ENCODE measurements around the gene MYO15A. TPM values are rescaled to one million over a fixed set of nuclear protein-coding genes. Genes with fewer than 3 reads are reported as not detected.

Gene MYO15A
- polyA plus RNA-seq, 3 donors, result 0.31 to 4.4 (median 0.56) TPM

DNA sequence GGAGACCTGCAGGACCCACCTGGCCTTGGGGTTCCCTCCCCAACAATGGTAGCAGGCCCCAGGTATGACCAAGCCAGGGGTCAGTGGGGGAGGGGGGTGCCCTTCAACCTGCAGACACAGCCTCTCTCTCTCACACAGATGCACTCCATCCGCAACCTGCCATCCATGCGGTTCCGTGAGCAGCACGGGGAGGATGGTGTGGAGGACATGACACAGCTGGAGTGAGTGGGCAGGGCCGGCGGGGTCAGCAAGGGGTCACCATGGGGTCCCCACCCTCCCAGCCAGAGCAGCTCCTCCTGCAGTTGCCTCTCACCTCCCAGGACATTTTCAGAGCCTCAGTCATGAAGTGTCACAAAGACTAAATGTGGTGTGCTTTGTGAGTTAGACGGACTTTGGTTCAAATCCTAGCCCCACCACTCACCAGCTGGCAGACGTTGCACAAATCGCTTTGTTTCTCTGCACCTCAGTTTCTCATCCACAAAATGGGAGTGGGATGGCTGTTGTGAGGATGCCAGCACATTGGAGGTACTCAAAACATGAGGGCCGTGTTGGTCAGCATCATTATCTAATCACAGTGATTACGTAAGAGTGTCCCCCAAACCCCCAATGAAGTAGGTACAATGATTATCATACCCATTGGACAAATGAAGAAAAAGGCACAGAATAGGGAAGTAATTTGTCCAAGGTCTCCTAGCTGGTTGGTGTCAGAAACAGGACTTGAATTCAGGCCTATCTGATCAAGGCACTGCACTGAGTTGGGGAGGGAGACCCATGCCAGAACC lies 16.0 kb downstream of the MYO15A start:
- no peak overlapping the region for H3K4me2 ChIP-seq (replicated peaks; ENCODE audit: extremely low read depth, low read length, poor library complexity, severe bottlenecking)
- peaks cover 7 to 20% (median 8%) of the 10 kb centered on the region in 7 donors for H3K9me3 Mint-ChIP-seq

DNA sequence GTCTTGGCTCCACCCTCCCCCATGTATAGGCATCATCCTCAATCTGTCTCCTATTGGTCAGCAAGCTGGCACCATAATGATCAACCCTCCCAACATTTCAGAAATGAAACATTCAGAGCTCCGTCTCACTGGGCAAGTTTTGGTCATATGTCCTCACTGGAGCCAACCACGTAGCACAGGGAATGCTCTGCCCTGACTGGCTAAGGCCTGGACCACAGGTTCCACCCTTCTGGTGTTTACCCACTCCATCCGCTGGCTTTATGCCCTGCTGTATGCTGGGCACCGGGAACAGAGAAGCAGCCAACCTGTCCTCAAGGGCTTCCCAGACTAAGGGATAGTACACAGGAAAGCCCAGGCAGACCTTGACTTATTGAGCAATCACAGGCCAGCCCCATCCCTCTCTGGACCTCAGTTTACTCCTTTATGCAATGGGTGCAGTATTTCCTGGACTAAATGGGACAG lies 20.5 kb downstream of the MYO15A start:
- no peak overlapping the region for H3K4me3 ChIP-seq (replicated peaks in 1 of 3; ENCODE audit: low read depth in 2 of 3, low read length in 3 of 3)
- no peak overlapping the region for H3K27ac ChIP-seq (ENCODE audit: low read depth in 1 of 2, low read length in 2 of 2)
- H3K79me2 ChIP-seq (ENCODE audit: insufficient read depth, low read length), result no peaks in the 10 kb centered on the region
- DNase-seq, result no peak
- no peaks in the 10 kb centered on the region for H3K36me3 ChIP-seq (replicated peaks in 1 of 2; ENCODE audit: control insufficient read depth in 1 of 2, insufficient read depth in 2 of 2, low read length in 2 of 2)
- no peaks in the 10 kb centered on the region for H3K9me3 Mint-ChIP-seq
- intact Hi-C loops (cut with micrococcal nuclease), result no loop called here
- H3K27ac Mint-ChIP-seq, result no peak overlapping the region
- peaks cover 1 to 4% (median 2%) of the 10 kb centered on the region in 3 donors for H3K27me3 Mint-ChIP-seq (ENCODE audit: low read depth in 3 of 3)
- no peaks in the 10 kb centered on the region for H3K4me1 Mint-ChIP-seq
- WGBS (ENCODE audit: insufficient coverage), result 86% methylated on average over 4 of the region's 4 CpGs
- no peaks in the 10 kb centered on the region for H3K36me3 Mint-ChIP-seq
- no peak overlapping the region for H3K4me2 ChIP-seq (replicated peaks; ENCODE audit: extremely low read depth, low read length, poor library complexity, severe bottlenecking)
- H3K4me1 ChIP-seq (ENCODE audit: control insufficient read depth in 1 of 2, insufficient read depth in 2 of 2, low read length in 2 of 2), result no peaks in the 10 kb centered on the region
- H4K20me1 ChIP-seq (ENCODE audit: insufficient read depth, low read length), result no peaks in the 10 kb centered on the region
- H3K9me3 ChIP-seq (replicated peaks in 1 of 2; ENCODE audit: control insufficient read depth in 1 of 2, insufficient read depth in 1 of 2, low read length in 2 of 2), result no peaks in the 10 kb centered on the region
- no peak overlapping the region for H3K4me3 Mint-ChIP-seq
- H3K9ac ChIP-seq (ENCODE audit: insufficient read depth, low read length, poor library complexity, severe bottlenecking), result no peak overlapping the region
- H2AFZ ChIP-seq (ENCODE audit: insufficient read depth, low read depth, low read length, poor library complexity, severe bottlenecking), result no peak overlapping the region
- TF ChIP-seq, protein P1, sequence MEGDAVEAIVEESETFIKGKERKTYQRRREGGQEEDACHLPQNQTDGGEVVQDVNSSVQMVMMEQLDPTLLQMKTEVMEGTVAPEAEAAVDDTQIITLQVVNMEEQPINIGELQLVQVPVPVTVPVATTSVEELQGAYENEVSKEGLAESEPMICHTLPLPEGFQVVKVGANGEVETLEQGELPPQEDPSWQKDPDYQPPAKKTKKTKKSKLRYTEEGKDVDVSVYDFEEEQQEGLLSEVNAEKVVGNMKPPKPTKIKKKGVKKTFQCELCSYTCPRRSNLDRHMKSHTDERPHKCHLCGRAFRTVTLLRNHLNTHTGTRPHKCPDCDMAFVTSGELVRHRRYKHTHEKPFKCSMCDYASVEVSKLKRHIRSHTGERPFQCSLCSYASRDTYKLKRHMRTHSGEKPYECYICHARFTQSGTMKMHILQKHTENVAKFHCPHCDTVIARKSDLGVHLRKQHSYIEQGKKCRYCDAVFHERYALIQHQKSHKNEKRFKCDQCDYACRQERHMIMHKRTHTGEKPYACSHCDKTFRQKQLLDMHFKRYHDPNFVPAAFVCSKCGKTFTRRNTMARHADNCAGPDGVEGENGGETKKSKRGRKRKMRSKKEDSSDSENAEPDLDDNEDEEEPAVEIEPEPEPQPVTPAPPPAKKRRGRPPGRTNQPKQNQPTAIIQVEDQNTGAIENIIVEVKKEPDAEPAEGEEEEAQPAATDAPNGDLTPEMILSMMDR (IDR thresholded peaks at IDR 0.05), result no peak
- no peaks in the 10 kb centered on the region for H3K27me3 ChIP-seq (ENCODE audit: control insufficient read depth in 2 of 2, insufficient read depth in 2 of 2, low read length in 2 of 2)

More for the DNA sequence above, 16.0 kb downstream of the MYO15A start:
- Histone ChIP-seq H3K9me3 (replicated peaks in 1 of 2; ENCODE audit: control insufficient read depth in 1 of 2, insufficient read depth in 1 of 2, low read length in 2 of 2) (peaks cover 9 to 10% of the 10 kb centered on the region in 2 donors), H3K9ac (ENCODE audit: insufficient read depth, low read length, poor library complexity, severe bottlenecking) (no peak overlapping the region), H3K36me3 (replicated peaks in 1 of 2; ENCODE audit: control insufficient read depth in 1 of 2, insufficient read depth in 2 of 2, low read length in 2 of 2) (no peaks in the 10 kb centered on the region), H3K27me3 (ENCODE audit: control insufficient read depth in 2 of 2, insufficient read depth in 2 of 2, low read length in 2 of 2) (no peaks in the 10 kb centered on the region), H3K4me3 (replicated peaks in 1 of 3; ENCODE audit: low read depth in 2 of 3, low read length in 3 of 3) (no peak overlapping the region), H3K27ac (ENCODE audit: low read depth in 1 of 2, low read length in 2 of 2) (no peak overlapping the region), H3K4me1 (ENCODE audit: control insufficient read depth in 1 of 2, insufficient read depth in 2 of 2, low read length in 2 of 2) (no peaks in the 10 kb centered on the region), H2AFZ (ENCODE audit: insufficient read depth, low read depth, low read length, poor library complexity, severe bottlenecking) (no peak overlapping the region), H4K20me1 (ENCODE audit: insufficient read depth, low read length) (no peaks in the 10 kb centered on the region), H3K79me2 (ENCODE audit: insufficient read depth, low read length) (no peaks in the 10 kb centered on the region)
- intact Hi-C loops (cut with micrococcal nuclease), result no loop called here
- Mint-ChIP-seq H3K27me3 (ENCODE audit: low read depth in 3 of 3) (peaks cover under 1 to 4% (median 2%) of the 10 kb centered on the region in 3 donors), H3K4me3 (no peak overlapping the region), H3K4me1 (no peaks in the 10 kb centered on the region), H3K36me3 (no peaks in the 10 kb centered on the region), H3K27ac (peak overlapping the region in 1 of 7 donors; percentile 41)
- TF ChIP-seq, protein P1 (IDR thresholded peaks at IDR 0.05), result no peak
- DNase-seq, result no peak
- WGBS (ENCODE audit: insufficient coverage), result no CpG with 5 or more reads among the region's 11 CpGs

All from CD14-positive monocyte (primary cell).